OCI-LY1 (cell line): ENCODE data around the gene SEZ6.

Source experiments
- H2AFZ ChIP-seq: fragments of 200-600 bp; sonication (generic), shearing (Covaris generic); 2 replicates; pipeline ENCODE4 v1.6.0; 2014; ENCODE audit warnings: antibody characterized with exemption, mild to moderate bottlenecking, low read length
- H3F3A ChIP-seq: fragments of 200-600 bp; sonication (generic), shearing (Covaris generic); 2 replicates; pipeline ENCODE4 v1.6.0; 2014; ENCODE audit warnings: mild to moderate bottlenecking, antibody characterized with exemption, low read length, moderate library complexity; ENCODE audit not compliant: insufficient read depth
- H3K27ac ChIP-seq: fragments of 200-600 bp; sonication (generic); 2 replicates; pipeline ENCODE4 v1.5.1; 2014; ENCODE audit warnings: low read length, mixed run types, mild to moderate bottlenecking, low read depth; ENCODE audit not compliant: poor library complexity, severe bottlenecking
- H3K27me3 ChIP-seq: fragments of 200-600 bp; sonication (generic); 2 replicates; pipeline ENCODE4 v1.6.0; 2014; ENCODE audit warnings: antibody characterized with exemption, mild to moderate bottlenecking, low read length, moderate library complexity; ENCODE audit not compliant: insufficient read depth
- H3K36me3 ChIP-seq: fragments of 200-600 bp; sonication (generic); 2 replicates; pipeline ENCODE4 v1.6.1; 2014; ENCODE audit warnings: mild to moderate bottlenecking, antibody characterized with exemption, low read length, moderate library complexity, mixed read lengths; ENCODE audit not compliant: insufficient read depth
- H3K4me1 ChIP-seq: fragments of 200-600 bp; sonication (generic); 2 replicates; pipeline ENCODE4 v1.5.1; 2014; ENCODE audit warnings: mild to moderate bottlenecking, low read length, moderate library complexity; ENCODE audit not compliant: insufficient read depth, severe bottlenecking
- H3K4me2 ChIP-seq: fragments of 200-600 bp; sonication (generic), shearing (Covaris generic); 2 replicates; pipeline ENCODE4 v1.6.1; 2014; ENCODE audit warnings: low read length
- H3K4me3 ChIP-seq: fragments of 200-600 bp; sonication (generic); 2 replicates; pipeline ENCODE4 v1.5.1; 2014; ENCODE audit warnings: low read length, low read depth, mild to moderate bottlenecking, mixed read lengths; ENCODE audit not compliant: poor library complexity, severe bottlenecking
- H3K79me2 ChIP-seq: fragments of 200-600 bp; shearing (Covaris generic); 2 replicates; pipeline ENCODE4 v1.6.1; 2016; ENCODE audit warnings: mixed run types, low read length, mixed read lengths; ENCODE audit not compliant: insufficient read depth
- H3K9ac ChIP-seq: fragments of 200-600 bp; sonication (generic), shearing (Covaris generic); 2 replicates; pipeline ENCODE4 v1.6.1; 2014; ENCODE audit warnings: mild to moderate bottlenecking, low read length, mixed read lengths
- H3K9me2 ChIP-seq: fragments of 200-600 bp; sonication (generic), shearing (Covaris generic); 2 replicates; pipeline ENCODE4 v1.6.1; 2014; ENCODE audit warnings: low read depth, mild to moderate bottlenecking, low read length, mixed read lengths
- H3K9me3 ChIP-seq: fragments of 200-600 bp; shearing (Covaris generic); 2 replicates; pipeline ENCODE4 v1.6.1; 2014; ENCODE audit warnings: low read length, mixed read lengths
- H4K20me1 ChIP-seq: fragments of 200-600 bp; sonication (generic), shearing (Covaris generic); 2 replicates; pipeline ENCODE4 v1.6.0; 2016; ENCODE audit warnings: mild to moderate bottlenecking, low read length; ENCODE audit not compliant: insufficient read depth
- EZH2 ChIP-seq: fragments of 200-600 bp; sonication (generic), shearing (Covaris generic); IDR thresholded peaks from 2 replicates; pipeline ENCODE4 v1.8.0; 2017; ENCODE audit warnings: borderline replicate concordance, mixed run types, mild to moderate bottlenecking, antibody characterized with exemption, low read length, moderate library complexity, mixed read lengths
- TF ChIP-seq, protein P1 (sequence below): fragments of 200-600 bp; sonication (generic), shearing (Covaris generic); IDR thresholded peaks from 2 replicates; pipeline ENCODE4 v1.5.1; 2017; ENCODE audit warnings: mild to moderate bottlenecking, antibody characterized with exemption, low read length, moderate library complexity, mixed read lengths

SEZ6 gene

GRCh38 chr17:29042026-29042678, 36.3 kb upstream of the SEZ6 start:
- Histone ChIP-seq H3K4me1 (peaks cover 9% of the 10 kb centered on the region), H4K20me1 (no peaks in the 10 kb centered on the region), H3K9me2 (no peaks in the 10 kb centered on the region), H3K36me3 (no peaks in the 10 kb centered on the region), H3K4me2 (peak overlapping the region; percentile 2; the same call in 1 of the 2 replicates), H3K79me2 (no peaks in the 10 kb centered on the region), H3K9ac (no peak overlapping the region), H3K27ac (no peak overlapping the region), H3K27me3 (no peaks in the 10 kb centered on the region), H2AFZ (no peak overlapping the region), H3F3A (no peaks in the 10 kb centered on the region), H3K9me3 (no peaks in the 10 kb centered on the region), H3K4me3 (no peak overlapping the region)
- no peak for TF ChIP-seq EZH2
- TF ChIP-seq, protein P1, sequence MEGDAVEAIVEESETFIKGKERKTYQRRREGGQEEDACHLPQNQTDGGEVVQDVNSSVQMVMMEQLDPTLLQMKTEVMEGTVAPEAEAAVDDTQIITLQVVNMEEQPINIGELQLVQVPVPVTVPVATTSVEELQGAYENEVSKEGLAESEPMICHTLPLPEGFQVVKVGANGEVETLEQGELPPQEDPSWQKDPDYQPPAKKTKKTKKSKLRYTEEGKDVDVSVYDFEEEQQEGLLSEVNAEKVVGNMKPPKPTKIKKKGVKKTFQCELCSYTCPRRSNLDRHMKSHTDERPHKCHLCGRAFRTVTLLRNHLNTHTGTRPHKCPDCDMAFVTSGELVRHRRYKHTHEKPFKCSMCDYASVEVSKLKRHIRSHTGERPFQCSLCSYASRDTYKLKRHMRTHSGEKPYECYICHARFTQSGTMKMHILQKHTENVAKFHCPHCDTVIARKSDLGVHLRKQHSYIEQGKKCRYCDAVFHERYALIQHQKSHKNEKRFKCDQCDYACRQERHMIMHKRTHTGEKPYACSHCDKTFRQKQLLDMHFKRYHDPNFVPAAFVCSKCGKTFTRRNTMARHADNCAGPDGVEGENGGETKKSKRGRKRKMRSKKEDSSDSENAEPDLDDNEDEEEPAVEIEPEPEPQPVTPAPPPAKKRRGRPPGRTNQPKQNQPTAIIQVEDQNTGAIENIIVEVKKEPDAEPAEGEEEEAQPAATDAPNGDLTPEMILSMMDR: no peak

DNA sequence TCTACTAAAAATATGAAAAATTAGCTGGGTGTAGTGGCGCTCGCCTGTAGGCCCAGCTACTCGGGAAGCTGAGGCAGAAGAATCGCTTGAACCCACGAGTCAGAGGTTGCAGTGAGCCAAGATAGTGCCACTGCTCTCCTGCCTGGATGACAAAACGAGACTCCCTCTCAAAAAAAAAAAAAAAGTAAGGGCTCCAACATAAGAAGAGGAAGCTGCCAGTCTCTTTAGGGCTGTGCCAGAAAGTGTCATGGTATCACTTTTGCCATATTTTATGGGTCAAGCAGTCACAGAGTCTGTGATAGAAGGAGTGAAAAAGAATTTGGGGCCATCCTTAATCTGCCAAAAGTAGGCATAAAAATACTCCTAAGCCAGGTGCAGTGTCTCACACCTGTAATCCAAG, 35.7 kb upstream of the SEZ6 start:
- Histone ChIP-seq H3K9me2 (no peaks in the 10 kb centered on the region), H3K36me3 (no peaks in the 10 kb centered on the region), H3K27me3 (no peaks in the 10 kb centered on the region; the same call in 1 of the 2 replicates), H3K4me3 (no peak overlapping the region), H3K27ac (no peak overlapping the region), H3F3A (no peaks in the 10 kb centered on the region), H3K79me2 (no peaks in the 10 kb centered on the region), H3K4me2 (no peak overlapping the region), H3K4me1 (peaks cover 9% of the 10 kb centered on the region), H2AFZ (no peak overlapping the region), H4K20me1 (no peaks in the 10 kb centered on the region), H3K9me3 (no peaks in the 10 kb centered on the region), H3K9ac (no peak overlapping the region)
- TF ChIP-seq, protein P1: no peak
- no peak for TF ChIP-seq EZH2

DNA sequence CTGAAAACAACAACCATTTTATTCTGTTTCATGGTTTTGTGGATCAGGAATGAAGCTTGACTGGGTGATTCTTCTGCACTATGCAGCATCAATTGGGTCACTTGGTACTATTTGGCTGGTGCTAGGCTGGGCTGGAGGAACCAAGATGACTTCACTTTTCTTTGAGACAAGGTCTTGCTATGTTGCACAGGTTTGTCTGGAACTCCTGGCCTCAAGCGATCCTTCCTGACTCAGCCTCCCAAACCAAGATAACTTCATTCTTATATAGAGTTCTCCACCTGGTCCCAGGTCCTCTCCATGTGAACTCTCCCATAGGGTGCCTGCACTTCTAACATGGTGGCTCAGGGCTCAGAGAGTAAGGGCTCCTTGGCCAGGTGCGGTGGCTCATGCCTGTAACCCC, 35.3 kb upstream of the SEZ6 start:
- Histone ChIP-seq H3K79me2 (no peaks in the 10 kb centered on the region), H3K36me3 (no peaks in the 10 kb centered on the region), H2AFZ (no peak overlapping the region), H4K20me1 (no peaks in the 10 kb centered on the region), H3K27ac (no peak overlapping the region), H3K4me1 (peaks cover 9% of the 10 kb centered on the region), H3K9ac (no peak overlapping the region), H3K9me2 (no peaks in the 10 kb centered on the region), H3K4me3 (no peak overlapping the region), H3K4me2 (no peak overlapping the region), H3F3A (no peaks in the 10 kb centered on the region), H3K9me3 (no peaks in the 10 kb centered on the region), H3K27me3 (no peaks in the 10 kb centered on the region; the same call in 1 of the 2 replicates)
- TF ChIP-seq, protein P1: no peak
- TF ChIP-seq EZH2: no peak
